B cell (primary cell): ENCODE data around the gene LZTS3. TPM values are rescaled to one million over a fixed set of nuclear protein-coding genes. Genes with fewer than 3 reads are reported as not detected.

Experiments
- ATAC-seq: fragments of 200-7000 bp; cut with Tn5 transposase; one replicate; pipeline ENCODE4 v1.10.0; 2021; ENCODE audit warnings: low read depth, mild to moderate bottlenecking, moderate number of reproducible peaks, moderate library complexity
- CTCF ChIA-PET: fragments of 350-600 bp; sonication (Branson Sonifier 250); formaldehyde crosslinking; loops from one replicate; lab custom pipeline; 2021; ENCODE audit warnings: antibody characterized with exemption, inconsistent platforms; lab: Charles Lee
- POLR2A ChIA-PET: fragments of 350-600 bp; sonication (Branson Sonifier 250); formaldehyde crosslinking; loops from one replicate; lab custom pipeline; 2021; ENCODE audit warnings: antibody characterized with exemption; lab: Charles Lee
- DNase-seq: peaks from one replicate; pipeline ENCODE4 v3.0.0; 2013
- H2AFZ ChIP-seq: 2 replicates; pipeline ENCODE4 v1.6.1; 2012; ENCODE audit warnings: mild to moderate bottlenecking, low read depth, low read length; ENCODE audit not compliant: insufficient read depth, poor library complexity, severe bottlenecking
- H3K27ac ChIP-seq, 2 donors: 1 replicate in 1 of 2; 2 replicates in 1 of 2; pipeline ENCODE4 v1.5.1; 2012 to 2013; ENCODE audit warnings: low read length in 2 of 2, mild to moderate bottlenecking in 2 of 2, moderate library complexity in 1 of 2
- H3K27me3 ChIP-seq, 4 experiments: fragments of 200-600 bp in 1 of 4; sonication (generic) in 1 of 4; replicated peaks in 1 of 4; 1 replicate in 2 of 4; 2 replicates in 2 of 4; pipeline versions ENCODE4 v1.6.1 to v1.7.0; 2013 to 2016; ENCODE audit warnings: low read length in 3 of 4, mild to moderate bottlenecking in 2 of 4, mixed read lengths in 1 of 4, moderate library complexity in 1 of 4; ENCODE audit not compliant: insufficient read depth in 4 of 4, control insufficient read depth in 3 of 4; ENCODE audit errors: control extremely low read depth in 1 of 4
- H3K36me3 ChIP-seq, 2 experiments: replicated peaks in 1 of 2; 1 replicate in 1 of 2; 2 replicates in 1 of 2; pipeline versions ENCODE4 v1.6.1 to v1.7.1; 2013; ENCODE audit warnings: low read length in 1 of 2; ENCODE audit not compliant: insufficient read depth in 2 of 2, control insufficient read depth in 1 of 2; ENCODE audit errors: control extremely low read depth in 1 of 2, extremely low read depth in 1 of 2
- H3K4me1 ChIP-seq, 2 donors: fragments of 200-600 bp in 1 of 2; sonication (generic) in 1 of 2; 1 replicate in 1 of 2; 2 replicates in 1 of 2; pipeline versions ENCODE4 v1.5.1 to v1.6.1; 2013 to 2017; ENCODE audit warnings: low read length in 2 of 2; ENCODE audit not compliant: control insufficient read depth in 2 of 2, insufficient read depth in 2 of 2
- H3K4me2 ChIP-seq: replicated peaks from 2 replicates; pipeline ENCODE3; 2012; ENCODE audit warnings: mild to moderate bottlenecking, low read depth, low read length; ENCODE audit not compliant: poor library complexity, severe bottlenecking
- H3K4me3 ChIP-seq, 5 experiments: fragments of 200-600 bp in 1 of 5; sonication (generic) in 1 of 5; 1 replicate in 3 of 5; 2 replicates in 2 of 5; pipeline versions ENCODE4 v1.5.1 to v1.7.0; 2011 to 2016; ENCODE audit warnings: low read length in 4 of 5, mild to moderate bottlenecking in 4 of 5, low read depth in 2 of 5, control low read depth in 1 of 5, moderate library complexity in 1 of 5; ENCODE audit not compliant: insufficient read depth in 1 of 5; ENCODE audit errors: control extremely low read depth in 1 of 5, extremely low read depth in 1 of 5
- H3K79me2 ChIP-seq: fragments of 200-600 bp; sonication (generic); one replicate; pipeline ENCODE4 v1.6.0; 2016; ENCODE audit warnings: low read length; ENCODE audit not compliant: control insufficient read depth, insufficient read depth
- H3K9ac ChIP-seq: fragments of 200-600 bp; sonication (generic); 2 replicates; pipeline ENCODE4 v1.6.1; 2017; ENCODE audit warnings: mild to moderate bottlenecking, low read length, moderate library complexity
- H3K9me3 ChIP-seq, 3 donors: one replicate each; pipeline versions ENCODE4 v1.6.1 to v1.7.1; 2013; ENCODE audit warnings: low read length in 2 of 3; ENCODE audit not compliant: control insufficient read depth in 2 of 3, insufficient read depth in 1 of 3; ENCODE audit errors: control extremely low read depth in 1 of 3
- H4K20me1 ChIP-seq: 2 replicates; pipeline ENCODE4 v1.6.0; 2012; ENCODE audit warnings: mild to moderate bottlenecking, low read length; ENCODE audit not compliant: insufficient read depth, control insufficient read depth, poor library complexity, severe bottlenecking
- H3K27ac Mint-ChIP-seq: one replicate; pipeline ENCODE4 v1.8.0; 2021; ENCODE audit warnings: mixed read lengths
- H3K27me3 Mint-ChIP-seq: one replicate; pipeline ENCODE4 v1.8.0; 2021; ENCODE audit warnings: mixed read lengths
- H3K4me1 Mint-ChIP-seq: one replicate; pipeline ENCODE4 v1.8.0; 2021; ENCODE audit warnings: mixed read lengths
- H3K4me3 Mint-ChIP-seq: one replicate; pipeline ENCODE4 v1.8.0; 2021; ENCODE audit warnings: mixed read lengths
- H3K9me3 Mint-ChIP-seq: one replicate; pipeline ENCODE4 v1.8.0; 2022; ENCODE audit warnings: mixed read lengths; ENCODE audit not compliant: insufficient read depth
- CTCF ChIP-seq: fragments of 200-600 bp; IDR thresholded peaks from one replicate; pipeline ENCODE4 v1.8.0; 2022; ENCODE audit warnings: antibody characterized with exemption, mild to moderate bottlenecking
- EZH2 ChIP-seq: IDR thresholded peaks from 2 replicates; pipeline ENCODE4 v1.6.1; 2012; ENCODE audit warnings: borderline replicate concordance, low read depth, mild to moderate bottlenecking, moderate library complexity, low read length; ENCODE audit not compliant: insufficient read depth, poor library complexity, severe bottlenecking
- WGBS: methylation state at CpG from one replicate; pipeline ENCODE4 v1.1.5; 2013; ENCODE audit warnings: missing lambda C conversion rate; ENCODE audit not compliant: insufficient coverage; 5-methylcytosine and 5-hydroxymethylcytosine counted together
- intact Hi-C: fragments of 100-400 bp; cut with micrococcal nuclease; formaldehyde crosslinking; loops from one replicate; pipeline ENCODE4 v1.10.0; 2022
- polyA plus RNA-seq: library from polyadenylated mRNA; depleted of rRNA; stranded (reverse); fragments of >200 nt; gene quantifications from 2 replicates; pipeline ENCODE4 v1.2.3, GENCODE V29; 2012
- total RNA-seq, 2 donors: library from RNA; stranded (reverse); fragments of 120-200 nt in 1 of 2; gene quantifications; 1 replicate in 1 of 2; 2 replicates in 1 of 2; pipeline versions ENCODE4 v1.2.3 to v1.2.4, GENCODE V29; 2013 to 2022

LZTS3 gene
- total and polyA plus RNA-seq, 2 donors (not counting 1 experiment from before 2014, with no cell fraction given): 2.3 to 5.1 TPM

GRCh38 chr20:3150908-3151307, 22.4 kb downstream of the LZTS3 start:
- Histone ChIP-seq H3K36me3 (peaks cover 6 to 38% of the 10 kb centered on the region in 2 experiments), H3K79me2 (peaks cover 91% of the 10 kb centered on the region), H3K9me3 (no peaks in the 10 kb centered on the region), H4K20me1 (peaks cover 74% of the 10 kb centered on the region), H3K27me3 (no peaks in the 10 kb centered on the region), H3K4me3 (no peak overlapping the region), H2AFZ (no peak overlapping the region), H3K27ac (no peak overlapping the region), H3K4me2 (no peak overlapping the region), H3K4me1 (peaks cover 0 to 7% of the 10 kb centered on the region in 2 donors), H3K9ac (no peak overlapping the region)
- Mint-ChIP-seq H3K27me3 (no peaks in the 10 kb centered on the region), H3K4me3 (no peak overlapping the region), H3K9me3 (no peaks in the 10 kb centered on the region), H3K27ac (peak overlapping the region; percentile 10), H3K4me1 (peaks cover 33% of the 10 kb centered on the region)
- ChIA-PET POLR2A (no interaction called here), CTCF (no interaction called here)
- DNase-seq (no peak), ATAC-seq (no peak)
- intact Hi-C loops: loop anchor here (10.0 kb wide), 1 partner anchor 76 kb away; the partner anchor contains the start of gene OXT
- TF ChIP-seq CTCF: no peak
- TF ChIP-seq EZH2: no peak

- no peak overlapping the region for H3K4me3 Mint-ChIP-seq
- Histone ChIP-seq H4K20me1 (peaks cover 57% of the 10 kb centered on the region), H3K79me2 (peaks cover 86% of the 10 kb centered on the region), H3K9me3 (peaks cover 0 to 4% (median 0%) of the 10 kb centered on the region in 3 donors), H3K27me3 (no peaks in the 10 kb centered on the region), H3K36me3 (peaks cover 6 to 35% of the 10 kb centered on the region in 2 experiments), H3K9ac (no peak overlapping the region), H3K4me1 (no peaks in the 10 kb centered on the region), H2AFZ (no peak overlapping the region), H3K4me3 (no peak overlapping the region), H3K27ac (no peak overlapping the region), H3K4me2 (no peak overlapping the region)
- intact Hi-C loops: no loop called here
- no peak for ATAC-seq
- H3K9me3 Mint-ChIP-seq: no peaks in the 10 kb centered on the region
- DNase-seq: no peak
- CTCF ChIA-PET: interaction anchor here (1.3 kb wide), 1 partner anchor 10 kb away, joined by 3 read pairs; no protein-coding TSS in a partner anchor
- peaks cover 10% of the 10 kb centered on the region for H3K4me1 Mint-ChIP-seq
- H3K27ac Mint-ChIP-seq: no peak overlapping the region
- POLR2A ChIA-PET: no interaction called here
- H3K27me3 Mint-ChIP-seq: no peaks in the 10 kb centered on the region
- TF ChIP-seq CTCF (no peak), EZH2 (no peak)
- 99% methylated on average over 9 of the region's 10 CpGs for WGBS
Measured at GRCh38 chr20:3146732-3147341, 26.5 kb downstream of the LZTS3 start.
